Globus pallidus (tissue), 1 donor: ENCODE results near the gene FBN3.
"Not testable (repeated sequence)": the region's sequence is repeated elsewhere in the genome, so short reads cannot be mapped to it uniquely, and the experiment has no call there.

Experiments
- DNase-seq: peaks from one replicate; pipeline ENCODE4 v3.0.0-alpha.2; 2015; ENCODE audit warnings: low spot score

Gene FBN3

GRCh38 chr19:8117991-8118390 is 31.4 kb downstream of the FBN3 start:
- no peak for DNase-seq

- DNase-seq = no peak
Observed at GRCh38 chr19:8116437-8117293, 32.7 kb downstream of the FBN3 start.

DNA sequence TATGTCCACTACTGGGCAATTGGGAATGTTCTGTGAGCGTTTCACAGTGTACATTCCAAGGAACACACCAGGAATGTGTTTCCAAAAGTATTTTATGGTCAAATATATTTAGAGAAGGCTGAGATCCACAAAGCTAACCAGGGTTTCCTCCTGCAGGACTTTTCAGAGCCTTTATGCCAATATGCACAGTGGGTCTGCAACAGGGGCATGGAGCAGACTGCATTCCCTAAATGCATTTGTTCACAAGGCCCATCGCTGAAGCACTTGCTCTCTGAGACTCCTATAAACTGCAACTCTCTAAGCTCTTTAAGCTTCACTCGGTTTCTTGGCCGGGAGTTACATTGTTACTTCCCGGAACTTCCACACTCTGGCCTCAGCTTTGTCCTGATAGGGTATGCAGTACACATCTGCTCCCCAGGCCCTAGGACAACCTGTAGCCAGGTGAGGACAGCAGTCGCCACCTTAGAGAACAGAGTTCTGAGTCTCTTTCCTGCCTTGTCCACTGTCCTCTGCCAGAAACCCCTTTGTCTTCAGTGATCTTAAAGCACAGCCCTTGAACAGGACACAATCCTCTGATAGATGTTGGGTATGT is 33.5 kb downstream of the FBN3 start:
- no peak for DNase-seq

- no peak for DNase-seq
Observed at GRCh38 chr19:8113017-8113416, 36.4 kb downstream of the FBN3 start.

GRCh38 chr19:8111376-8111775 is 38.0 kb downstream of the FBN3 start:
- no peak for DNase-seq

GRCh38 chr19:8110931-8111330 is 38.5 kb downstream of the FBN3 start:
- no peak for DNase-seq

- DNase-seq = no peak
Observed at GRCh38 chr19:8109890-8110662, 39.3 kb downstream of the FBN3 start.

DNA sequence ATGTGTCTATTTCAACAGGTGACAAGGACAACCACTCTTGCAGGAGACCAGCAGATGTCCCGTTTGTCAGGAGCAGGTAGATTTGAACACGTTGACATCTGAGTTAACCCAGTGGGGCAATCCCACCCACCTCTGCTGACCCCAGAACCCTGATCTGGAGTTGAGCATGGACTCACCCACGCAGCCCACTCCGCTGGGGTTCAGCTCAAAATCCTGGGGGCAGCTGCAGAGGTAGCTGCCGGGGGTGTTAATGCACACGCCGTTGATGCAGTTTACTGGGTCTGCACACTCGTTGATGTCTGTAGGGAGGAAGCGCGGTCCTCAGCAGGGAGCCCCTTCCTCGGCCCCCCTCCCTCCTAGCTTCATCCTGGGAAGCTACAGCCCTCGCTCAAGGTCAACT is 39.9 kb downstream of the FBN3 start:
- no peak for DNase-seq

DNA sequence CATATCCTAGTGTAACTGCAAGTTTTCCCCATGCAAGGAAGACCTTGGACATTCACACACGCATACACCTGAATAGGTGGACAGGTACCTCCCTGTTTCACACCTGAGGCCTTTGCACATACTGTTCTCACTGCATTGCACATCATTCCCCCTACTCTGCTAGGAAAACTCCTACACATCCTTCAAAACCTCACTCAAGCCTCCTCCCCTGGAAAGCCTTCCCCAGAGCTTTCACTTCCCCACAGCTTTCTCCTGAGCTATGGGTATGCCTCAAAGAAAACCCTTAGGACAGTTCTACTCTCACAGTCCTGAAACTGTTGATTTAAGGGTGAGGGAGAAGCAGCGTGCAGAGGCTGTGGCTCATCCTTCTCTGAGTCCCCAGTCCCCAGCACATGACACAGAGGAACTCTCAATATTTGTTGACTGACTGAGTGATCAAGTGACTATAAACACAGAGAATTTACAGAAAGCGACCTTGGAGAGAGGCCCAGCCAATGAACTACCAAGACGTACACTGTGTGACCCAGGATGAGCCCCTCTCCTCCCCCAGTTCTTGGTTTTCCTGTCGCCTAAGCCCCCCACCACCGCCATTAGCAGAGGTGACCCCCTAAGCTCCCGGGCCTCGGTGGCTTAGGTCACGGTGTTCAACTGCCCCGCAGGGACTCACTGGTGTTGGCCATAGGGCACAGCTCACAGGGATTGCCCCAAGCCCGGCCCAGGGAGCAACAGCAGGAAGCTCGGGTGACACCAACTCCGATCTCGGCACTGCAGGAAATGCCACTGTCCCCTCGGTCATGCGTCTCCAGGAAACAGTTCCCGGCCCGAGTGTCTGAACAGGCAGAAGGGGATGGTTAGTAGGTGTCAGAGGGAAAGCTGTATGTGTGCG is 40.6 kb downstream of the FBN3 start:
- no peak for DNase-seq

GRCh38 chr19:8107301-8107903 is 42.0 kb downstream of the FBN3 start:
- DNase-seq = no peak

DNA sequence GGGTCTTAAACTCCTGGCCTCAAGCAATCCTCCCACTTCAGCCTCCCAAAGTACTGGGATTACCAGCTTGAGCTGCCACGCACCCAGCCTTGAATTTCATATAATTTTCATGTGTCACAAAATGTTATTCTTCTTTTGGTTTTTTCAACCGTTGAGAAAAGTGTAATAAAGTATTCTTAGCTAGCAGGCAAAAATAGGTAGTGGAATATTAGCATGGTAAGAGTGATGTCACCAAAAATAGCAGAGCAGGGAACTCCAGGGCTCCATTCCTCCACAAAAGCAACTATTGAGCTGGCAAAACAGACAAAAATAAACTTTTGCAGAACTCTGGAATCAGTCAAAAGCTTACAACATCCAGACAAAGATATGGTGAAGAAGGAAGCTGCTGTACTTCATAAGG is 43.9 kb downstream of the FBN3 start:
- DNase-seq = no peak

GRCh38 chr19:8101910-8102309 is 47.5 kb downstream of the FBN3 start:
- DNase-seq = not testable (repeated sequence)

DNA sequence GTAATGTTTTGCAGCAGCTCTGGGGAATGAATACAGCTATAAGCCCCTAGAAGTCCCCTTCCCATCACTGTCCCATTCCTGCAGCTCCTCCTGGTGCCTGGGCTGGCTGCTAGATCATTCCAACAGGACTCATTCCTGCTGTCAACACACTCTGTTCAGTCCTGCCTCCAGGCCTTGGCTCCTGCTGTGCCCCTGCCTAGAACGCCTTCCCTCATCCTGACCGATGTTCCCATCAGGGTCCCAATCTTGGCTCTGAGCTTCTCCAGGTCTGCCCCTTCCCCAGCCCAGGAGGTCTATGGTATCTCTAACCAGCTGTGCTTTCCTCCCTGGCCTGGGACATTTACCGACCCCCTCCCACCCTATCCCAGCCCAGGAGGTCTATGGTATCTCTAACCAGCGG is 48.1 kb downstream of the FBN3 start:
- DNase-seq = no peak

GRCh38 chr19:8097681-8098567 is 51.5 kb downstream of the FBN3 start:
- no peak for DNase-seq

DNA sequence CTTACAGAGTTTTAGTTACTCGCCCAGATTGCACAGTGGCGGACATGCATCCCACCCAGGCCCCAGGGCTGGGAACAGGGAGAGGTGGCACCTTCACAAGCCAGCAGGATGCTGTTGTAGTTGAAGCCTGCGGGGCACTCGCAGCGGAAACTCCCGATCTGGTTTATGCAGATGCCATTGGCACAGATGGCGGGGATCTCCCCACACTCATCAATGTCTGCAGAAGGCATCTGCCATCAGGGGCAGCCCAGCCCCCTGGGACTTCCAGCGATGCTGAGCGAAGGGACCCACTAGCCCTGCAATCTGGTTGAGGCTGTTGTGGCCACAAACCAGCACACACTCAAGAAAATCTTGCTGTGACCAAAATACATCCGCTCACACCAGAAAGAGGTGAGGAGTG is 52.2 kb downstream of the FBN3 start:
- DNase-seq = no peak

DNA sequence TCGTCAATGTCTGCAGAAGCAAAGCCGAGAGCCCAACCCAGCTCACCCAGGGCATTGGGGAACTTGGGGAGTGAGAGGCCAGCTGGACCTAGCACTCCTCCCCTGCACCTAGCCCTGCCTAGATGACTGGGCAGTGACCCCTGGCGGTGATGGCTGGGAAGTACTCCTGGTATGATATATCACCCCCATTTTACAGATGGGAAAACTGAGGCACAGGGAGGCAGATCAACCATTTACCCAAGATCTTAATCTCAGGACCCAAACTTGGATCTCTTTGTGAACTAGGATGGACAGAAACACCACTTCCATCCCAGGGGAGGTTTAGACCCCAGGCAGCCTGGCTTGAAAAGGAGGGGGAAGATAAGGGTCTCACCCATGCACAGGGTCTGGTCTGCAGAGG is 53.3 kb downstream of the FBN3 start:
- no peak for DNase-seq

- no peak for DNase-seq
Observed at GRCh38 chr19:8095354-8095886, 54.0 kb downstream of the FBN3 start.

DNA sequence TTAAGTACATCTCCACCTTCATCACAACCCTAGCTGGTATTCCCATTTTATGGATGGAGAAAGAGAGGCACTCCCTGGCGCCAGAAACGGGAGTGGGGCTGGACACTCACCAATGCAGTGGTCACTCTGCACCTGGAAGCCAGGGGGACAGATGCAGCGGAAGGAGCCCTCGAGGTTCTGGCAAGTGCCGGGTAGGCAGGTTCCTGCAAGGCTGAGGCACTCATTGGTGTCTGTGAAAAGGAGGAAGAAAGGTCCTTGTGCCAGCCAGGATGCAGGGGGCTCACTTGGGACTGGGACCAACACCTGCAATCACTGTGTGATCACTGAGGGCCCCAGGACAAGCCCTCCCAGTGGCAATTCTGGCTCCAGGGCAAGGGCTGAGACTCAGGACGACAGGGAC is 55.1 kb downstream of the FBN3 start:
- DNase-seq = no peak

- DNase-seq = no peak
Observed at GRCh38 chr19:8093740-8094139, 55.7 kb downstream of the FBN3 start.

- no peak for DNase-seq
Observed at GRCh38 chr19:8090950-8091349, 58.4 kb downstream of the FBN3 start.
